GM12878 (cell line): ENCODE results near the gene MASTL. TPM values are rescaled to one million over a fixed set of nuclear protein-coding genes. Genes with fewer than 3 reads are reported as not detected.

Source experiments
- CHD2 ChIP-seq: IDR thresholded peaks from 2 replicates; pipeline ENCODE4 v1.6.1; 2011; ENCODE audit warnings: low read depth, low read length, improper control_type of control experiment, borderline replicate concordance
- DPF2 ChIP-seq: fragments of 450-650 bp; IDR thresholded peaks from 2 replicates; pipeline ENCODE4 v1.6.1; 2017; ENCODE audit warnings: mild to moderate bottlenecking
- EP300 ChIP-seq, 2 experiments: fragments of 150-350 bp in 1 of 2; IDR thresholded peaks; 2 replicates each; pipeline ENCODE4 v1.6.1; 2011 to 2012; ENCODE audit warnings: low read depth in 2 of 2, low read length in 2 of 2, borderline replicate concordance in 1 of 2, improper control_type of control experiment in 1 of 2, inconsistent platforms in 1 of 2; ENCODE audit not compliant: control insufficient read depth in 1 of 2
- ETV6 ChIP-seq, 2 experiments: fragments of 450-650 bp in 1 of 2; IDR thresholded peaks in 1 of 2; conservative IDR thresholded peaks in 1 of 2; 2 replicates each; pipeline ENCODE4 v1.6.1; 2014; ENCODE audit warnings: antibody characterized with exemption in 1 of 2, borderline replicate concordance in 1 of 2, low read depth in 1 of 2, mild to moderate bottlenecking in 1 of 2, moderate library complexity in 1 of 2
- IKZF2 ChIP-seq, 2 experiments: fragments of 450-650 bp; IDR thresholded peaks; 2 replicates each; pipeline ENCODE4 v1.6.1; 2017; ENCODE audit warnings: mild to moderate bottlenecking in 2 of 2, moderate library complexity in 2 of 2
- LARP7 ChIP-seq: fragments of 450-650 bp; IDR thresholded peaks from 2 replicates; pipeline ENCODE4 v1.6.1; 2017; ENCODE audit warnings: mild to moderate bottlenecking
- MYC ChIP-seq: IDR thresholded peaks from 2 replicates; pipeline ENCODE4 v1.6.1; 2011; ENCODE audit warnings: mild to moderate bottlenecking, low read length, moderate library complexity, inconsistent platforms; ENCODE audit not compliant: insufficient read depth, insufficient replicate concordance, insufficient read length, severe bottlenecking
- NR2F1 ChIP-seq: fragments of 450-650 bp; conservative IDR thresholded peaks from 2 replicates; pipeline ENCODE4 v1.6.1; 2017; ENCODE audit warnings: mild to moderate bottlenecking
- PKNOX1 ChIP-seq: fragments of 450-650 bp; IDR thresholded peaks from 2 replicates; pipeline ENCODE4 v1.6.1; 2016; ENCODE audit warnings: mild to moderate bottlenecking
- POLR2AphosphoS2 ChIP-seq: IDR thresholded peaks from 2 replicates; pipeline ENCODE4 v1.6.1; 2011; ENCODE audit warnings: low read depth, mild to moderate bottlenecking, low read length, improper control_type of control experiment, moderate library complexity
- RELB ChIP-seq: fragments of 450-650 bp; IDR thresholded peaks from 2 replicates; pipeline ENCODE4 v1.6.1; 2017; ENCODE audit warnings: low read depth, mild to moderate bottlenecking, moderate library complexity
- SIN3A ChIP-seq: IDR thresholded peaks from 2 replicates; pipeline ENCODE4 v1.6.1; 2012; ENCODE audit warnings: low read depth, low read length, improper control_type of control experiment
- TAF1 ChIP-seq: IDR thresholded peaks from 2 replicates; pipeline ENCODE4 v1.6.1; 2011; ENCODE audit warnings: mild to moderate bottlenecking, low read depth, low read length, borderline replicate concordance
- YY1 ChIP-seq: IDR thresholded peaks from 2 replicates; pipeline ENCODE4 v1.6.1; 2011; ENCODE audit warnings: low read depth, mild to moderate bottlenecking, low read length
- ZNF384 ChIP-seq: IDR thresholded peaks from 2 replicates; pipeline ENCODE4 v1.6.1; 2012; ENCODE audit warnings: low read depth, mild to moderate bottlenecking, low read length, improper control_type of control experiment, borderline replicate concordance
- polyA plus RNA-seq, 11 experiments: library from polyadenylated mRNA; depleted of rRNA in 4 of 11; unstranded in 6 of 11; stranded (reverse) in 5 of 11; fragments of >200 nt; fragmentation: Nextera tagmentation in 4 of 11; fragmentation: Illumina TruSeq in 1 of 11; extraction: Ambion mirVana in 4 of 11; extraction: Trizol in 1 of 11; gene quantifications; 1 replicate in 1 of 11; 2 replicates in 10 of 11; pipeline versions ENCODE4 v1.2.1 to v1.2.3, GENCODE V29; 2011 to 2016; ENCODE audit warnings: inconsistent platforms in 2 of 11, missing spikeins in 2 of 11, low read depth in 1 of 11
- total RNA-seq, 4 experiments: library from RNA; depleted of rRNA in 3 of 4; stranded (reverse); fragments of >200 nt in 3 of 4; fragmentation: Illumina TruSeq in 1 of 4; extraction: Trizol in 1 of 4; gene quantifications; 2 replicates each; pipeline versions ENCODE4 v1.2.1 to v1.2.3, GENCODE V29; 2013 to 2021
- TF ChIP-seq, protein P1 (sequence below): fragments of 450-650 bp; formaldehyde crosslinking; IDR thresholded peaks from 2 replicates; pipeline ENCODE4 v1.4.0; 2020; ENCODE audit warnings: mild to moderate bottlenecking, moderate library complexity
- TF ChIP-seq, protein P2 (sequence below): IDR thresholded peaks from 2 replicates; pipeline ENCODE4 v1.6.1; 2012; ENCODE audit warnings: low read length, inconsistent platforms
- TF ChIP-seq, protein P3 (sequence below), 3 experiments: IDR thresholded peaks in 2 of 3; conservative IDR thresholded peaks in 1 of 3; 2 replicates each; pipeline ENCODE4 v1.5.1; 2011; ENCODE audit warnings: low read depth in 3 of 3, low read length in 3 of 3, mild to moderate bottlenecking in 3 of 3, control low read depth in 2 of 3, moderate library complexity in 2 of 3, inconsistent platforms in 1 of 3, mixed read lengths in 1 of 3; ENCODE audit not compliant: control insufficient read depth in 2 of 3, insufficient read depth in 1 of 3; ENCODE audit errors: extremely low read depth in 1 of 3

MASTL gene
- total and polyA plus RNA-seq, 10 of the 15 experiments (the other 5 are each of a cell fraction or from before 2014, with no cell fraction given): 7.1 to 36.9 (median 21.3) TPM

GRCh38 chr10:27155066-27155754, at the start of gene MASTL (continued):
- TF ChIP-seq, protein P1, sequence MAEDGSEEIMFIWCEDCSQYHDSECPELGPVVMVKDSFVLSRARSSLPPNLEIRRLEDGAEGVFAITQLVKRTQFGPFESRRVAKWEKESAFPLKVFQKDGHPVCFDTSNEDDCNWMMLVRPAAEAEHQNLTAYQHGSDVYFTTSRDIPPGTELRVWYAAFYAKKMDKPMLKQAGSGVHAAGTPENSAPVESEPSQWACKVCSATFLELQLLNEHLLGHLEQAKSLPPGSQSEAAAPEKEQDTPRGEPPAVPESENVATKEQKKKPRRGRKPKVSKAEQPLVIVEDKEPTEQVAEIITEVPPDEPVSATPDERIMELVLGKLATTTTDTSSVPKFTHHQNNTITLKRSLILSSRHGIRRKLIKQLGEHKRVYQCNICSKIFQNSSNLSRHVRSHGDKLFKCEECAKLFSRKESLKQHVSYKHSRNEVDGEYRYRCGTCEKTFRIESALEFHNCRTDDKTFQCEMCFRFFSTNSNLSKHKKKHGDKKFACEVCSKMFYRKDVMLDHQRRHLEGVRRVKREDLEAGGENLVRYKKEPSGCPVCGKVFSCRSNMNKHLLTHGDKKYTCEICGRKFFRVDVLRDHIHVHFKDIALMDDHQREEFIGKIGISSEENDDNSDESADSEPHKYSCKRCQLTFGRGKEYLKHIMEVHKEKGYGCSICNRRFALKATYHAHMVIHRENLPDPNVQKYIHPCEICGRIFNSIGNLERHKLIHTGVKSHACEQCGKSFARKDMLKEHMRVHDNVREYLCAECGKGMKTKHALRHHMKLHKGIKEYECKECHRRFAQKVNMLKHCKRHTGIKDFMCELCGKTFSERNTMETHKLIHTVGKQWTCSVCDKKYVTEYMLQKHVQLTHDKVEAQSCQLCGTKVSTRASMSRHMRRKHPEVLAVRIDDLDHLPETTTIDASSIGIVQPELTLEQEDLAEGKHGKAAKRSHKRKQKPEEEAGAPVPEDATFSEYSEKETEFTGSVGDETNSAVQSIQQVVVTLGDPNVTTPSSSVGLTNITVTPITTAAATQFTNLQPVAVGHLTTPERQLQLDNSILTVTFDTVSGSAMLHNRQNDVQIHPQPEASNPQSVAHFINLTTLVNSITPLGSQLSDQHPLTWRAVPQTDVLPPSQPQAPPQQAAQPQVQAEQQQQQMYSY (CRISPR knock-in tag): no peak
- TF ChIP-seq TAF1 (peak; percentile 92), IKZF2 (IDR thresholded peaks at IDR 0.05) (0 out of 4 replicates have a peak, but pooled peaks of 1 of the 2 experiments have one; percentile 22), RELB (0 out of 2 replicates have a peak, but pooled peaks have one; percentile 57), PKNOX1 (peak; percentile 49; the same call in 1 of the 2 replicates), POLR2AphosphoS2 (peak; percentile 72; the same call in 1 of the 2 replicates), NR2F1 (0 out of 2 replicates have a peak, but pooled peaks have one; percentile 30), ETV6 (conservative IDR thresholded peaks at IDR 0.05 in 1 of 2, IDR thresholded peaks at IDR 0.05 in 1 of 2; ENCODE audit: borderline replicate concordance in 1 of 2, low read depth in 1 of 2) (peak in 1 of 2 experiments; percentile 34; a peak in 1 of 4 replicates), YY1 (peak; percentile 57), SIN3A (peak; percentile 84), DPF2 (peak; percentile 54; the same call in 1 of the 2 replicates), LARP7 (peak; percentile 40), CHD2 (peak; percentile 33; the same call in 1 of the 2 replicates), EP300 (IDR thresholded peaks at IDR 0.05; ENCODE audit: borderline replicate concordance in 1 of 2, control insufficient read depth in 1 of 2, low read depth in 2 of 2, low read length in 2 of 2) (no peak), MYC (no peak), ZNF384 (no peak)
- TF ChIP-seq, protein P2, sequence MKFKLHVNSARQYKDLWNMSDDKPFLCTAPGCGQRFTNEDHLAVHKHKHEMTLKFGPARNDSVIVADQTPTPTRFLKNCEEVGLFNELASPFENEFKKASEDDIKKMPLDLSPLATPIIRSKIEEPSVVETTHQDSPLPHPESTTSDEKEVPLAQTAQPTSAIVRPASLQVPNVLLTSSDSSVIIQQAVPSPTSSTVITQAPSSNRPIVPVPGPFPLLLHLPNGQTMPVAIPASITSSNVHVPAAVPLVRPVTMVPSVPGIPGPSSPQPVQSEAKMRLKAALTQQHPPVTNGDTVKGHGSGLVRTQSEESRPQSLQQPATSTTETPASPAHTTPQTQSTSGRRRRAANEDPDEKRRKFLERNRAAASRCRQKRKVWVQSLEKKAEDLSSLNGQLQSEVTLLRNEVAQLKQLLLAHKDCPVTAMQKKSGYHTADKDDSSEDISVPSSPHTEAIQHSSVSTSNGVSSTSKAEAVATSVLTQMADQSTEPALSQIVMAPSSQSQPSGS: peak; percentile 93
- TF ChIP-seq, protein P3, sequence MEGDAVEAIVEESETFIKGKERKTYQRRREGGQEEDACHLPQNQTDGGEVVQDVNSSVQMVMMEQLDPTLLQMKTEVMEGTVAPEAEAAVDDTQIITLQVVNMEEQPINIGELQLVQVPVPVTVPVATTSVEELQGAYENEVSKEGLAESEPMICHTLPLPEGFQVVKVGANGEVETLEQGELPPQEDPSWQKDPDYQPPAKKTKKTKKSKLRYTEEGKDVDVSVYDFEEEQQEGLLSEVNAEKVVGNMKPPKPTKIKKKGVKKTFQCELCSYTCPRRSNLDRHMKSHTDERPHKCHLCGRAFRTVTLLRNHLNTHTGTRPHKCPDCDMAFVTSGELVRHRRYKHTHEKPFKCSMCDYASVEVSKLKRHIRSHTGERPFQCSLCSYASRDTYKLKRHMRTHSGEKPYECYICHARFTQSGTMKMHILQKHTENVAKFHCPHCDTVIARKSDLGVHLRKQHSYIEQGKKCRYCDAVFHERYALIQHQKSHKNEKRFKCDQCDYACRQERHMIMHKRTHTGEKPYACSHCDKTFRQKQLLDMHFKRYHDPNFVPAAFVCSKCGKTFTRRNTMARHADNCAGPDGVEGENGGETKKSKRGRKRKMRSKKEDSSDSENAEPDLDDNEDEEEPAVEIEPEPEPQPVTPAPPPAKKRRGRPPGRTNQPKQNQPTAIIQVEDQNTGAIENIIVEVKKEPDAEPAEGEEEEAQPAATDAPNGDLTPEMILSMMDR (IDR thresholded peaks at IDR 0.05 in 2 of 3, conservative IDR thresholded peaks at IDR 0.05 in 1 of 3; ENCODE audit: control insufficient read depth in 2 of 3, extremely low read depth in 1 of 3, insufficient read depth in 1 of 3, low read depth in 3 of 3, low read length in 3 of 3): no peak
